ENCODE measurements around the gene RGS7BP.
"Not testable (repeated sequence)": the region's sequence is repeated elsewhere in the genome, so short reads cannot be mapped to it uniquely, and the experiment has no call there.

Gene RGS7BP

GRCh38 chr5:64532657-64533056 is 26.8 kb downstream of the RGS7BP start:
- DNase-seq (ENCODE audit: low read depth, low spot score) = no peak
- H3K4me3 ChIP-seq (ENCODE audit: low read length) = no peak overlapping the region

DNA sequence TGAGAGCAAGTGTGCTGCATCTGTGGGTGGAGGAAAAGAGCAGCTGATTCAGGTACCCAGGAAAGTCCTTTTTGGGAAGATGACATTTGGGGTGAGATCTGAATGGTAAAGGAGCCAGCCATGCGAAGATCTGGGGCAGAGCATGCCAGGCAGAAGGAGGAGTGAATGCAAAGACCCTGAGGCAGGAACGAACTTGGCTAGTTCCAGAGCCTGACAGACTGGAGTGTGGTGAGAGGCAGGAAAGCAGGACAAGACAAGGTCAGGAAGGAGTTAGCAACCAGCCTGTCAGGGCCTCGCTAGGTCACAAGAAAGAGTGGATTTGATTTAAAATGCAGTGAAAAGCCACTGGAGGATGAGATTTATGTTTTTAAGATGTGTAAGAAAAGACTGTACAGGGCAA is 28.2 kb downstream of the RGS7BP start:
- H3K4me3 ChIP-seq (ENCODE audit: low read length) = no peak overlapping the region
- no peak for DNase-seq (ENCODE audit: low read depth, low spot score)

- DNase-seq (ENCODE audit: low read depth, low spot score) = no peak
- H3K4me3 ChIP-seq (ENCODE audit: low read length) = no peak overlapping the region
Measured at GRCh38 chr5:64557911-64558310, 52.1 kb downstream of the RGS7BP start.

GRCh38 chr5:64558641-64559040 is 52.8 kb downstream of the RGS7BP start:
- not testable (repeated sequence) for H3K4me3 ChIP-seq (ENCODE audit: low read length); DNase-seq (ENCODE audit: low read depth, low spot score)

GRCh38 chr5:64566310-64566916 is 60.6 kb downstream of the RGS7BP start:
- no peak overlapping the region for H3K4me3 ChIP-seq (ENCODE audit: low read length)
- no peak for DNase-seq (ENCODE audit: low read depth, low spot score)

- no peak overlapping the region for H3K4me3 ChIP-seq (ENCODE audit: low read length)
- DNase-seq (ENCODE audit: low read depth, low spot score) = no peak
Measured at GRCh38 chr5:64569858-64570257, 64.0 kb downstream of the RGS7BP start.

- DNase-seq (ENCODE audit: low read depth, low spot score) = no peak
- no peak overlapping the region for H3K4me3 ChIP-seq (ENCODE audit: low read length)
Measured at GRCh38 chr5:64570395-64570996, 64.7 kb downstream of the RGS7BP start.

DNA sequence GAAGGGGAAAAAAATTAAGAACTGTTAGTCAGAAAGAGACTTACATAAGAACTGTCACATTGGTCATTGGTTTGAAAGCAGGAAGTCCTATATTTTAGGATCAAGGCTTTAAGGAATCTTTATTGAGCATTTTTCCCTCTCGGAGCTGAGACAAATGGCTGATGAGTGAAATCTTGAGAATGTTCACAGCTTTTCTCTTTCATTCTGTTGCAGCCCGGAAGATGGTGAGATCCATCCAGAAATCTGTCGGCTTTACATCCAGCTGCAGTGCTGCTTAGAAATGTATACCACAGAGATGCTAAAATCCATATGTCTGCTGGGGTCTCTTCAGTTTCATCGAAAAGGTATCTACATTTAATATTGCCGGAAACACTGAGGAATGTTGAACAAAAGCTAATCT is 69.7 kb downstream of the RGS7BP start:
- DNase-seq (ENCODE audit: low read depth, low spot score) = no peak
- no peak overlapping the region for H3K4me3 ChIP-seq (ENCODE audit: low read length)

DNA sequence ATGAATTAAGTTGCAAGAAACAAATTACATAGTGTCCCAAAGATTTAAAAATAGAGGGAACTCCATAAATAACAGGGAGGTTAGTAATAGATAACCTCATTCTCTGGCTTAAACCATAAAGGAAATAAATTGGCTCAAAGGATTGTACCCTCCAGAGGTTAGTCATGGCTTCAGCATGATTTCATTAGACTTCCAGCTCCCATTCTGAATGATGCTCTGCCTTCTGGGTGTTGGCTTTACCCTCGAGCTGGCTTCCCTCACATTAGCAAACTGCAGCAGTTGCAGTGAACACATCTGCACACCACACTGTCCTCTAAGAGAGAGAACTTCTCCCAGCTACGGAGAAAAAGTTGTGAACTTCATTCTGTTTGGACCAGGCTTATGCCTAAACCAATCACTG is 70.4 kb downstream of the RGS7BP start:
- DNase-seq (ENCODE audit: low read depth, low spot score) = no peak
- H3K4me3 ChIP-seq (ENCODE audit: low read length) = no peak overlapping the region

DNA sequence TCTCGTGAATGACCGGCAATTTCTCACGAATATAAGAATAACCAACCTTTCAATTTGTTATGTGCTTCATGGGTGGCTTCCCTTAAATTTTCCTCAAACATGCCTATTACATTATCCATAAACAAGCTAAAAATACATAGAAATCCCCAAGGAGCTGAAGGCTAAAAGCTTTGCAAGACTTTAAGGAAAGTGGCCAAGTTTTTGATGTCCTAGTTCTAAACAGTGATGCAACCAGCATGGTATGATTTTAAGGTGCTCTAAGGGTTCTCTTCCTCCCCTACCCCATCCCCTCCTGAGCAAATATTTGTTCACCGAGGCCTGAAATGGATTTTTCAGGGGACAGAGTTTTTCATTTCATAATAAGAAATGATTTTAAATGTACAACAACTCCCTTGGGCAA is 79.8 kb downstream of the RGS7BP start:
- no peak for DNase-seq (ENCODE audit: low read depth, low spot score)
- H3K4me3 ChIP-seq (ENCODE audit: low read length) = no peak overlapping the region

- H3K4me3 ChIP-seq (ENCODE audit: low read length) = no peak overlapping the region
- no peak for DNase-seq (ENCODE audit: low read depth, low spot score)
Measured at GRCh38 chr5:64587370-64587769, 81.6 kb downstream of the RGS7BP start.

DNA sequence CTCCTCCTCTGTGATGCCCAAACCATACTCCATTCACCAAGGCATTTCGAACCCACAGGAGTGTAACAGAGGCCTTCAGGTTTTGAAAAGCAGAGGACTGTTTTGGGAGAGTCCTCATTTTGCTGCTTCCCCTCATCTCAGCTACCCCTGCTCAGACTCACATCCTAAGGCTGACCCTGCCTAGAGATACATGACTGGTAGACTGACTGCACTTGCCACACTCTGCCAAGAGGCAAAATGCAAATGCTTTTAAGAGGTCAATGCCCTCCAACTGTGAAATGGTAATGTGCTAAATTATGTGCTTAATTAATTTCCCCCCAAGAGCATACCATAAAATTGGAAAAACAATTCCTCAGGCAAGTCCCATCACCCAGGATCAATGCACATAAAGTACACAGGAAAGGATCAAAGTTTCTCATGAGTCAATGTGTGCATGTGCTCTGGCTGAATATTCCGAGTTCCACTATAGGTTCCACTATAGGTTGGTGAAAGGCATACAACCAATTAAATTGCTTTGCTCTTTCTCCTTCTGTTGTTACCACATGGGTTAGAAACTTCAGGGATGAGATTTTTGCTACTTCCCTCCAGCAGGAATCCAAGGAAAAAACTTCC is 87.0 kb downstream of the RGS7BP start:
- DNase-seq (ENCODE audit: low read depth, low spot score) = no peak
- no peak overlapping the region for H3K4me3 ChIP-seq (ENCODE audit: low read length)

GRCh38 chr5:64594025-64594424 is 88.2 kb downstream of the RGS7BP start:
- no peak overlapping the region for H3K4me3 ChIP-seq (ENCODE audit: low read length)
- DNase-seq (ENCODE audit: low read depth, low spot score) = no peak

DNA sequence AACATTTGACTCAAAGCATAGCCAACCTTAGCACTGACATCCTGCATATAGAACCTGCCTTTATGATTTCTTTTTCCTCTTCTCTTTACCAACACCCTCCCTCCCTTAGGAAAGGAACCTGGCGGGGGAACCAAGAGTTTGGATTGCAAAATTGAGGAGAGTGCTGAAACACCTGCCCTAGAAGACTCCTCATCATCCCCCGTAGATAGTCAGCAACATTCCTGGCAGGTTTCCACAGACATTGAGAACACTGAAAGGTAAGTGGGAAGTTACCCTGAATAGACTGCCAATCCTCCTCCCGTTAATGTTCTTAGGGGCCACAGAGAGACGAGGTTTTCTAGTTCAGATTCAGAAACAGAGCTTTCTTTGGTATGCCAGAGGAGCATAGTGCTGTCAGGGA is 88.8 kb downstream of the RGS7BP start:
- no peak for DNase-seq (ENCODE audit: low read depth, low spot score)
- no peak overlapping the region for H3K4me3 ChIP-seq (ENCODE audit: low read length)

DNA sequence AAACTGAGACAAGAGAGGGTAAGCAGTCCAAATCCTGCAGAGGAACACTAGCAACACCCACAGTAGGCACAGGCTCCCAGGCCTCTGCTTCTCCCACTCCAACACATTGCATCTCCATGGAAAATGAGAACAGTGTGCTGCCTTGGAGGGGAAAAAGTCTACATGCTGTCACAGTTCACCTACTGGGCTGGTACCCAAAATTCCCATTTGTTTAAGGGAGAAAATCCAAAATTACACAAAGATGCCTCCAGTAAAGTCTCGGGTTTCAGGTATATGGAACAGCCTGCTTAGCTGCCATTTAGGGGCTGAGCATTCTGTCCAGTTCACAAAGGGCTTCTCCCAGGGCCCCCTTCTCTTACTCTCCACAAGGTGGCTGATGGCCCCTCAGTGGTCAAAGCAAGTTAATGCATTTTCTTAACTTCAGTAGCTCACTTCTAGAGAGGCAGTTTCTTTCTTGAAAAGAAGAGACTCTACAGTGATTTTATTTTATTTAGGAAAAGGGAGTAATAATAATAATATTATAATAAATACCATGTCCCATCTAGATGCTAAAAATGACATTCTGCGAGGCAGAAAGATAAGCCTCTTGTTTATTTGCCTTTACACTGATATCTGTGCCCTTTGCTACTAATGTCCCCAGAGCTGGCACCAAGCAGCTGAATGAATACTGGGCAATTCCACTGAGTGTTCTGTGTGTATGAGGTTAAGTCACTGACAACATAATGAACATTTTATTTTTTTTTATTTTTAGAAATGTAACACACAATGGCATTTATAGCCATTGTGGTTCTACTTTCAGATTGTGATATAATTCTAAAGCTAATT is 89.4 kb downstream of the RGS7BP start:
- no peak overlapping the region for H3K4me3 ChIP-seq (ENCODE audit: low read length)
- DNase-seq (ENCODE audit: low read depth, low spot score) = peak; percentile 11

- DNase-seq (ENCODE audit: low read depth, low spot score) = no peak
- H3K4me3 ChIP-seq (ENCODE audit: low read length) = no peak overlapping the region
Measured at GRCh38 chr5:64599226-64599625, 93.4 kb downstream of the RGS7BP start.

DNA sequence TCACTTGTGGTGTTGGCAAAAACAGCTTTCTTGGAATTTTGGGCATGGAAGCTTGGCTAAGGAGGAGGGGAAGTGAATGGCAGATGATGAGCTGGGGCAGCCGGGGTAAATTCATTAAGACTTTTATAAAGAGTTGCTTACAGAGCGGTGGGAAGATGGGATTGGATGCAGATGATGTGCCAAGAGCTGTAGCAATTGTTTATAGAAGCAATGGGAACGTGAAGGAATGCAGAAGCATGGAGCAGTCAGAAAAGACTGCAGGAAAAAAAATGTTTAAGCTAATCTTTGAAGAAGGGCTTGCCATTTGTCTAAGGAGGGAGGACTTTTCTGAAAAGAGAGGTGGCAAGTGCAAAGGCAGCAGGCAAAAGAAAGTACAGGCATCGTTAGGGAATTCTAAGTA is 97.9 kb downstream of the RGS7BP start:
- no peak overlapping the region for H3K4me3 ChIP-seq (ENCODE audit: low read length)
- no peak for DNase-seq (ENCODE audit: low read depth, low spot score)

DNA sequence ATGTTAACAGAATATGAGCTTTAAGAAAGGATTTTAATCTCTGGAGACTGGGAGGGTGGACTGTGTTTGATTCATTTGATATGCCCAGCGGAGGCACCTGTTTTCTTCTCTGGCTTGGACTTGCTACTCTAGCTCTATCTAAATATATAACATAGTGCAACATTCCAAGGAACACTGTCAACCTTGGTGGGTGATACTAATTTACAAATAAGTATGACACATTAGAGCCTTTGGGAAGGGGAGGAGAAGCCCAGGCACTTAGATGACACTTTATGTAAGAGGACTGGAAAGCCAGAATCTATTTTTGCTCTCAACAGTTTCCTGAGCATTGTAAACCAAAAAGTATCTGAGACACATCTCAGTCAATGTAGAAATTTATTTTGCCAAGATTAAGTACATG is 101.1 kb downstream of the RGS7BP start:
- H3K4me3 ChIP-seq (ENCODE audit: low read length) = no peak overlapping the region
- DNase-seq (ENCODE audit: low read depth, low spot score) = no peak

- peak; percentile 26 for DNase-seq (ENCODE audit: low read depth, low spot score)
Measured at GRCh38 chr5:64612344-64612961, 106.6 kb downstream of the RGS7BP start.

DNA sequence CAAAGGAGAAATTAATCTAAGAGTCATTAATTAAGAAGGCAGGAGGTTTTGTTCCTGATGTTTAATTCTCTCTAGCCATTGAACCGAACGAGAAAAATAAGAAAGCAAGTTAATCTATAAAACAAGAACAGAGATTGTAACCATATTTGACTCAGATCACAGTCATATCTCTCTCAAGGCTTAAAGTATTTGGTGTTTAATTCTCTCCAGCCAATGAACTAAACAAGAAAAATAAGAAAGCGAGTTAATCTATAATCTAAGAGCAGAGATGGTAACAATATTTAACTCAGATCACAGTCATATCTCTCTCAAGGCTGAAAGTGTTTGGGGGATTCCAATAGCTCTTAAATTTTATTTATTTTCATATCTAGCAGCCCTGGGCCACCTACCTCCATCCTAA is 110.1 kb downstream of the RGS7BP start:
- no peak for DNase-seq (ENCODE audit: low read depth, low spot score)
- H3K4me3 ChIP-seq (ENCODE audit: low read length) = no peak overlapping the region

More at GRCh38 chr5:64612344-64612961, 106.6 kb downstream of the RGS7BP start:
- H3K4me3 ChIP-seq (ENCODE audit: low read length) = no peak overlapping the region

All from Jurkat, Clone E6-1 (cell line).